GM18867 (cell line): ENCODE measurements around the gene NTRK2.

ENCODE experiments used
- ATAC-seq: cut with Tn5 transposase; IDR thresholded peaks from one replicate; pipeline ENCODE4 v1.9.1; 2021; ENCODE audit warnings: mild to moderate bottlenecking, moderate library complexity; ENCODE audit not compliant: unreplicated experiment

Gene NTRK2

GRCh38 chr9:85001925-85002324 lies 332.4 kb downstream of the NTRK2 start:
- ATAC-seq, result no peak

- ATAC-seq, result no peak
Measured at GRCh38 chr9:85004818-85005413, 335.4 kb downstream of the NTRK2 start.

- ATAC-seq, result peak; percentile 53
Measured at GRCh38 chr9:85007748-85008147, 338.2 kb downstream of the NTRK2 start.

- ATAC-seq, result no peak
Measured at GRCh38 chr9:85008215-85008614, 338.7 kb downstream of the NTRK2 start.

- peak; percentile 93 for ATAC-seq
Measured at GRCh38 chr9:85009251-85009650, 339.7 kb downstream of the NTRK2 start.

- ATAC-seq, result no peak
Measured at GRCh38 chr9:85013703-85014102, 344.2 kb downstream of the NTRK2 start.

- ATAC-seq, result no peak
Measured at GRCh38 chr9:85014292-85014691, 344.8 kb downstream of the NTRK2 start.

- no peak for ATAC-seq
Measured at GRCh38 chr9:85016384-85017006, 347.0 kb downstream of the NTRK2 start.

GRCh38 chr9:85020791-85021190 lies 351.3 kb downstream of the NTRK2 start:
- no peak for ATAC-seq

- ATAC-seq, result no peak
Measured at GRCh38 chr9:85021686-85022085, 352.2 kb downstream of the NTRK2 start.

GRCh38 chr9:85024374-85024773 lies 354.8 kb downstream of the NTRK2 start:
- ATAC-seq, result no peak

- ATAC-seq, result no peak
Measured at GRCh38 chr9:85025638-85026037, 356.1 kb downstream of the NTRK2 start.

- no peak for ATAC-seq
Measured at GRCh38 chr9:85027870-85028269, 358.3 kb downstream of the NTRK2 start.

GRCh38 chr9:85030316-85030715 lies 360.8 kb downstream of the NTRK2 start:
- ATAC-seq, result no peak

GRCh38 chr9:85036496-85036895 lies 367.0 kb downstream of the NTRK2 start:
- ATAC-seq, result no peak

GRCh38 chr9:85038061-85038460 lies 368.5 kb downstream of the NTRK2 start:
- ATAC-seq, result no peak

- no peak for ATAC-seq
Measured at GRCh38 chr9:85038824-85039608, 369.5 kb downstream of the NTRK2 start.

GRCh38 chr9:85040146-85040545 lies 370.6 kb downstream of the NTRK2 start:
- no peak for ATAC-seq

- ATAC-seq, result no peak
Measured at GRCh38 chr9:85040821-85041465, 371.4 kb downstream of the NTRK2 start.

GRCh38 chr9:85041466-85042137 lies 372.1 kb downstream of the NTRK2 start:
- ATAC-seq, result no peak
